NCI-H187 (cell line): ENCODE measurements around the gene CD79A.
"Not testable (repeated sequence)": the region's sequence is repeated elsewhere in the genome, so short reads cannot be mapped to it uniquely, and the experiment has no call there.

ENCODE experiments used
- DNase-seq, 2 experiments: peaks; one replicate each; lab custom pipeline; 2025; lab: John Stamatoyannopoulos, UW

CD79A gene

GRCh38 chr19:41905273-41906002, 28.4 kb downstream of the CD79A start:
- DNase-seq, result no peak

GRCh38 chr19:41906271-41906670, 29.2 kb downstream of the CD79A start:
- DNase-seq, result no peak

DNA sequence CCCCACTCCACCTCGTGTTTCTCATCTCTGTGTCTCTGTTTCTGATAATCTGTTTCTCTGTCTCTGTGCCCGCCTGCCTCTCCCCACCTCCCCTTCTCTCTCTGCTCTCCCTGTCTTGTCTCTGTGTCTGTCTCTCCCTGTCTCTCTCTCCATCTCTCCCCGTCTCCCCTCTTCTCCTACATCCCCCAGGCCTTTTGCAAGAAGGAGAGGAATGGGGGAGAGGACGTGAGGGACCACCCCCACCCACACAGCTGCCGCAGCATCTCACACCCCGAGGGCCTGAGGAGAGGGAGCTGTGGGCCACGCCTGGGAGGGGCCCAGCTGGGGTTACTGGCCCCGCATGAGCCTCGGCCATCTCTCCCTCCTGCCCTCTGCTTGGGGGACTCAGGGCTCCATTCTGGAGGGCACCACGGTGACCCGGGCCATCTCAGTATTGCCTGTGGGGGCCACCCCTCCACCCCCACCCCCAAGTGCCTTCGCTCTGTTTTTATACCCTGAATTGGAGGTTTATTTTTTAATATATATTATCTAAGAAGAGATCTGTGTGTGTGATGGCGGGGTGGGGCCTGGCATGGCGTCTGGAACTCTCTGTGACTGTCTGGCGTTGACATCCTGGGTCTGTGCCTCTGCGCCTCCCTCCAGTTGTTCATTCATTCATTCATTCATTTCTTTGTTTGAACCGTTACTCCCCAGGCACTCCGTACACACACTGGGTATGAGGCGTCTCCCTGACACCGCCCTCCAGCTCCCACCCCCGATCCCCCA, 30.0 kb downstream of the CD79A start:
- no peak for DNase-seq

DNA sequence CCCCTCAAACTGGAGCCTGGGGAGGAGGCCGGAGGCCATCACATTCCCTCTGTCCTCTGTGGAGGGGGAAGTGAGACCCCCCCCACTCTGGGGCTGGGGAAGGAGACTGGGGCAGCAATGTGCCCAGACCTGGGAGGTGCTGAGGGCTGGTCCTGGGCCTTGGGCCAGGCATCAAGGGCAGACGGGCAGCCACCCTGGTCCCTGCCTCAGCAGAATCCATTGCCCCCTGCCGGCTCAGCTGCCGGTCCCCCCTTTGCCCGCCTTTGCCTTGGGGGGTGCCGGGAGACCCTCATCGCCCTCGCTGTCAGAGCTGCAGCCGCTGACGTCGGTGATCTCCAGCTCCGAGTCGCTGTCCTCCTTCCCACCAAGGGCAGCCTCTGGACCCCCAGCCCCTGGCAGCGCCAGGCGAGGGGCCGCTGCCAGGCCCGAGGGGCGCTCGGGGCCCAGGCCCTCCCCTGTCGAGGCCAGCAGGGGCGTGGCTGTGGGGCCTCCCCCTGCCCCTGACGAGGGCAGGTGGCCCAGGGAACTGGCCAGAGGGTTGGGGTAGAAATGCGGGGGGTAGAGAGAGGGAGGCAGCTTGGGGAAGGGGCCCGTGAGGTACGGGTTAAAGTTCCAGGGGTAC, 31.0 kb downstream of the CD79A start:
- DNase-seq, result no peak

DNA sequence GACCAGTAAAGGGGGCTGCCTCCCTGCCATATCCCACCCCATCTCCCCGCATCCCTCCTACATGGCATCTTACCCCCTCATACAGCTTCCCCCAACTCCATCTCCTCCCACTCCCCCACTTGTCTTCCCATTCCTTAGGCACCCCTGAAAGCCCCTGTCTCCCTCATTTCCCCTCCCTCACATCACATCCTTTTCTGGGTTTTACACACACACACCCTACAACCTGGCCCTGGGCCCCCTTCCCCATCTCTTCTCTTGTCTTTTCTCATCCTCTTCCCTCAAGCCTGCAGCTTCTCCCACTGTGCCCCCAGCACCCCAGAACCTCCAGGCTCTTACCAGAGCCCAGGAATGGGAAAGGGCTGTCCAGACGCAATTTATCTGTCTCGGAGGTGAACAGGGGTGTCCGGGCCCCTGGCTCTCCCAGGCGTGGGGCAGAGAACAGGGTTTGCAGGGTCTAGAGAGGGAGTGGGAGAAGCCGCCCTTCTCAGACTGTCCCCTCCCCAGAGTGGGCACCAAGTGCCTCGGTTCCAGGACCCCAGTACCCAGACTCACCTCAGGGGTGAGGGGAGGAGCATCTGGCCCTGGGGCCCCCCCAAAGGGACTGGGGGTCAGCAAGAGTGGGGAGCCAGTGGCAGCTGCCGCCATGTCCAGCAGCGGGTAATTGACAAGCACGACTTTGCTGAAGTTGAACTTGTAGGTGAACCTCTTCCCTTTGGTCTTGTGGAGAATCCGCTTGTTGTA, 31.8 kb downstream of the CD79A start:
- no peak for DNase-seq

DNA sequence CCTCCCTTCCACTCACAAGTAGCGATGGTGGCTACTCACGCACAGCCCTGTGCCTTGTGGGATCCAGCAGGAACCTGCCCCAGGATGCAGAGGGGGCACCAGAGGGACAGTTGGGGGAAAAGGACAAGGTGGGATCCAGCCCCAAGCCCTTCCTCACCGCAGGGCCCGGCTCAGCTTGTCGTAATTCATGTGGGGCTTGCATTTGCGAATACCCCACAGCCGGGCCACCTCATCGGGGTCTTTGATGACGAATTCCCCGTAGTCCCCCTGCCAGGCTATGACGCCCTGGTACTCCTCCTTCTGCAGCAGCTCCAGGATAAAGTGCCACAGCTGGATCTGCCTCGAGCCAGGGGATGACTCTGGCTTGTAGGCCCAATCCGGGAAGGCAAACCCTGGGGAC, 32.6 kb downstream of the CD79A start:
- no peak for DNase-seq

DNA sequence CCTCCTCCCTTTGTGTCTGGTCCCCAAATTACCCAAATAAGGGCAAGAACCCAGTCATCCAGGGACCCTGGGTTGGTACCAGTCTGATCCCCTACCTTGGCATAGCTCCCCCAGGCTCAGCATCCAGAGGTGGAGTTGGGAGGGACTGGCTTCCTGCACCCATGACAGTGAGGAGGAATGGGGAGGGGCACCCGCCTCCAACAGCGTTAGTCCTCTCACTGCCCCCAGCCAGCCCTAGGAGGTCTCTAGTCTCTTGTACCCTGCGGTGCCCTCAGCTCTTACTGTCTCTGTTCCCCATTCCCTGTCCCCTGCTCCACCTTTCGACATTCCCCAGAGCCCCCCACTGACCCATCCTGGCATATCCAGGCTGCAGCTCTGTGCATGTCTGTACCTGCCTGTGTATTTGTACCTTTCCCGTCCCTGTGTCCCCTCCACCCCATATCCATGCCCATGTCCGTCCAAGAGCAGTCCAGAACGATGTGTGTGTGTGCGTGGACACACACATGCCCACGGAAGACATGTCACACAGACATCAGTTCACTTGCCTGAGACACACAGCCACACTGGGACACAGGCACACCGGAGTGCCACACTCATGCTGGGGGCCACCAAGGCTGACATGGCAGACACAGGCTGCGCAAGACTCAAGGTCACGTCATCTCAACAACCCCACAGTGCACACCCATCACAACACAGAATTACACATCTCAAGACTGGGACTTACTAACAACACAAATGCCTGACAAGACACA, 33.3 kb downstream of the CD79A start:
- no peak for DNase-seq

DNA sequence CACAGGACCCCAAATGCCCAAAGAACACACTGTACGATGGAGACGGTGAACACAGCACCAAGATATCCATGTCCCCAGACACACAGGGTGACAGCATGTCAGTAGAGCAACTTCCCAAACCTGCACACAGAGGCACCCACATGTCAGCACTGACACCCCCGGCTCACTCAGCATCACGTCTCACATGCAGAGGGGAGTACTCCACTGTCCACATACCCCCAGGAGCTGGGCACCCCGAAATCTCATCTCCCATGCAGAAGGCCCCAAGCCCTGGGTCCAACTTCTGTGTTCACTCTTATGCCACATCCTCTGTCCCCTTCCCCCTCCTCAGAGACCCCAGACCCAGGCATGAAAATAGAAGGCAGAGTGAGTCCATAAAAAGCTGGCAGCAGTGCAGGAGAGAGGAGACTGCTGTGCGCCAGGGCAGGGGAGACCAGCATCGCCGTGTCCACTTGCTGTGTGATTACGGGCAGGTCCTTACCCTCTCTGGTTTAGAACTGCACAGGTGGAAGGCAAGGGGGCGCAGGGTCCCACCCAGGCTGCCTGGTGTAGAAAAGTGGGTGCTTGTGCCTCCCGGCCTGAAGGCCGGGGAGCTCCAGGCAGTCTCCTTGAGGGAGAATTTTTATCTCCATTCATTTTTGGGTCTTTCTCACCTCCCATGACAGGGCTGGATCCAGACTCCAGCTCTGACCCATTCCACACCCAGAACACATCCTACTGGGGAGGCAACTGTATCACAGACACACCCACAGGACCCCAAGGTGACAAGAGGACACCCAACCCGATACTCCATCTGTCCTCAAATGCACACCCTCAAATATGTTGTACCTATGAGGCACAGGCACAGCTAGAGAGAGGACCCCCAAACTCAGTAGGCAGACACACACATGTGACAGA, 34.2 kb downstream of the CD79A start:
- DNase-seq, result no peak

GRCh38 chr19:41911889-41912731, 35.0 kb downstream of the CD79A start:
- no peak for DNase-seq

DNA sequence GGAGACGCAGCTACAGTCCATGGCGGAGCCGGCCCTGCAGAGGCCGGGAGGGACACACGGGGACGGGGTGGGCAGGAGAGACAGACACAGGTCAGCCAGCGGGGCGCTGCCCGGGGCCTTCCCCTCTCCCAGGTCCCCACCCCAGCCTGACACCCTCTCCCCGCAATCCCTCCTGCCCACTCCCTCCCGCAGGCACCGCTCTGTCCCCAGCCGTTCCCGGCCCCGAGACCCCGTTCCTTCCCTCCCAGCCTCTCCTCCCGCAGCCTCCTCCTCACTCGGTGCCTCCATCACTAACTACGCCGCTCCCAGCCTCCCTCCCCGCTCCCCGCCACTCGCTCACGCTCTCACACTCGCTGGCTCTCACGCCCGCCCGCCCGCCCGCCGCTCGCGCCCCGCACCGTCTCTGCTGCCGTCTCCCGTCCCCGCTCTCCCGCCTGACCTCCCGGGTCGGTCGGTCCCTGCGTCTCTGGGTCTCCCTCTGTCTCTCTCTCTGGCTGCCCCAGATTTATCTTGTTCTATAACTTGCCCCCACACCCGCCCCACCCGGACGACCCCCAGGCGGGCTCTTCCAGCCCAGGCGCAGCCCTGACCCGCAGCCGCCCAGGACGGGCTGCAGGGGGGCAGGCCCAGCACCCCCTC, 35.9 kb downstream of the CD79A start:
- no peak for DNase-seq

DNA sequence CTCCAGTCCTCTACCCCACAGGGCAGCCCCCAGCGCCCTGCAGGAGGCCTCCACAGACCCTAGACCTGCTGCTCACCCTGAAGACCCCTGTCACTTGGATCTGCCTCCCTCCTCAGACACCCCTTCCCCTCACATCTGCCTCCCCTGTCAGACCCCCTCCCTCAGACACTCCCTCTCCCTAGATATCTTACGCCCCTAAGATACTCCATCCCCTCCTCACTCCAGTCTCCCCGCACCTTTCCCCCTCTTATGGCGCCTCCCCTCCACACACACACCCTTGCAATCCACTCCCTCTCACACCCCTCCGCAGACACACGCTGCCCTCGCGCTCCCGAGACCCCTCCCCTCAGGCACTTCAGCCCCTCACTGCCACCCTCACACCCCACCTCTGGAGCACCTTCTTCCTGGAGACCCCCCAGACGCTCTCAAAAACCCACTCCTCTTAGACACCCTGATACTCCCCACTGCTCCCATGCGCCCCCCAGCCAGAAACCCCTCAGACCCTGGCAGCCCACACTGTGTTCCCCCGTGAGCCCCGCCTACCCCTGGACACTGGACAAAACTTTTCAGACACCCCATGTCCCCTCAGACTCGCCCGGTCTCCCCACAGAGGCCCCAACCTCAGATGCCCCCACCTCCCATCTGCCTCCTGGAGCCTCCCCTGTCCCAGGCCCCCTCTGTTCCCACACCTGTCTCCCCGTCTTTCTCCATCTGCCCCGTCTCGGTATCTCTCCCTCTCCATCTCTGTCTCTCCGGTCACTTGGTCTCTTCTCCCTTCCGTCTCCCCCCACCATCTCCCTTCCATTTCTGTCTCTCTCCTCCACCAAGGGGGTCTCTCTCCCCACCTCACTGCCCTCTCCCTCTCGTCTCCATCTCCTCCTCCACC, 36.7 kb downstream of the CD79A start:
- no peak for DNase-seq

- not testable (repeated sequence) for DNase-seq
Observed at GRCh38 chr19:41914424-41914834, 37.4 kb downstream of the CD79A start.

GRCh38 chr19:41915021-41915775, 38.1 kb downstream of the CD79A start:
- DNase-seq, result no peak

DNA sequence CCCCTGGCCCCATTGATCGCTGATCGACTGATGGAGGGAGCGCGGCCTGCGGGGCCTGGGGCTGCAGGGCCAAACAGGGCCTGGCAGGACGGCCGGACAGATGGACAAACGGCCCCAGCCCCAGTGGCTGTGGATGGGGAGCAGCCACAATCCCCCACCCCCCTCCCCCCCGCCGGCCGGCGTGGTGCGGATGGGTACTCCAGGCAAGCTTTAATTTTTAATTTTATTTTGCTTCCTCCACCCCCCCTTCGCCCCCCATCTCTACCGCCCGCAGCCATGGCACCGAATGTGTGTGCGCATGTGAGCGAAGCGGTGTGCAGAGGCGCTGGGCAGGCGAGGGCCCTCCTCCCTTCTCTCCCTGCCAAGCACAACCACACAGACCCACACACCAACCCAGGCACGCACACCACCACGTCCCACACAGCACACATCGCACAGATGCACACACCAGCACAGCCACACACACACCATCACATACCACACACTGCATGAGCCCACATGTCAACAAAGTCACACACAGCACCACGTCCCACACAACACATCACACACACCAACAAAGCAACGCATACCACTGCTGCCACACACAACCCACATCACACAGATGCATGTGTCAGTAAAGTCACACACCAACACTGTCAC, 38.8 kb downstream of the CD79A start:
- DNase-seq, result no peak

- DNase-seq, result no peak
Observed at GRCh38 chr19:41917676-41918075, 40.6 kb downstream of the CD79A start.

- DNase-seq, result no peak
Observed at GRCh38 chr19:41918095-41918494, 41.0 kb downstream of the CD79A start.
